Bone marrow (tissue), 2 donors: ENCODE measurements around the gene SFMBT2.

ENCODE experiments used
- DNase-seq, 2 donors: peaks; one replicate each; lab custom pipeline; 2025; lab: John Stamatoyannopoulos, UW

SFMBT2 gene

GRCh38 chr10:7263616-7264015 is 147.2 kb downstream of the SFMBT2 start:
- DNase-seq = no peak

GRCh38 chr10:7261351-7261750 is 149.5 kb downstream of the SFMBT2 start:
- no peak for DNase-seq

- DNase-seq = no peak
Measured at GRCh38 chr10:7260912-7261311, 149.9 kb downstream of the SFMBT2 start.

DNA sequence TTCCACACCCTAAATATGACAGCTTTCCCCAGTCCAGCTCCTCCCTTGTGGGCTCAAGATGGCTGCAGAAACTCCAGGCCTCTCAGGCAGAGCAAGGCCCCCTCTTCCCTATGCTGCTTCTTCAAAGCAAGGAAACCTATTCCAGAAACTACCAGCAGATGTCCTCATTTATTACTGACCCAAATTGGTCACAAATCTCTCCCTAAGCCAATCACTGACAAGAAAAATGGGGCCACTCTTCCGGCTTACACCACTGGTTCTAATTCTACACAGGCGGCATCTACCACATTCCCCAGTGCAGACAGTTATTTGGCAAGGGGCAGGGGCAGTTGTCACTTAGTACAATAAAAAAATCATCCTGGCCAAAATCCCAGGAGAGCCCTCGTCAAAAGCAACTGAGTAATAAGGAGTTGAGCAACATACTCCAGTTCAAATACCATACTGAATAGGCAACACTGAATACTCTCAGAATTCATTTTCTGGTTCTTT is 150.4 kb downstream of the SFMBT2 start:
- DNase-seq = no peak

GRCh38 chr10:7258948-7259523 is 151.8 kb downstream of the SFMBT2 start:
- DNase-seq = no peak

DNA sequence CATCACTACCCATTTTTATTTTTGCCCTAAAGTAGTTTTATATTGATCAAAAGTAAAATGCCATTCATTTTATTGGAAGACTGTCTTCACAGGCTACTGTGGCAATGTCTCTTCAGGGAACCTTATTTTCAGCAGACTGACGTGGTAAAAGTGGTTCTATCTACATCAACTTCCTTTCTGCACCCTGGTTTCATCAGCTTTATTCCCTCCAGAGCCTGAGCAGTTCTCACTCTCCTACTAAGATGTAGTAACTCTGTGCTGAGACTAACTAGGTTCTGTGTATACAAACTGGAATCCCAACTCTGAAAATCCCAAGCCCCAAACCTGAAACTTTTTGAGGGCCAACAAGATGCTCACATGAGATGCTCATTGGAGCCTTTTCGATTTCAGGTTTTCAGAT is 155.3 kb downstream of the SFMBT2 start:
- no peak for DNase-seq

GRCh38 chr10:7251696-7252465 is 159.0 kb downstream of the SFMBT2 start:
- DNase-seq = no peak

DNA sequence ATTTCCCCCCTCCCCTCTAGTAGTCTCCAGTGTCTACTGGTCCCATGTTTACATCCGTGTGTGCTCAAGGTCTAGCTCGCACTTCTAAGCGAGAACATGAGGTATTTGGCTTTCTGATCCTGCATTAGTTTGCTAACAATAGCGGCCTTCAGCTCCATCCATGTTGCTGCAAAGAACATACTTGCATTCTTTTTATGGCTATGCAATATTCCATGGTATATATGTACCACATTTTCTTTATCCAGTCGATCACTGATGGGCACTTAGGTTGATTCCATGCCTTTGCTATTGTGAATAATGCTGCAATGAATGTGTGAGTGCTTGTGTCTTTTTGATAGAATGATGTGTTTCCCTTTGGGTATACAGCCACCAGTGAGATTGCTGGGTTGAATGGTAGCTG is 160.6 kb downstream of the SFMBT2 start:
- no peak for DNase-seq

DNA sequence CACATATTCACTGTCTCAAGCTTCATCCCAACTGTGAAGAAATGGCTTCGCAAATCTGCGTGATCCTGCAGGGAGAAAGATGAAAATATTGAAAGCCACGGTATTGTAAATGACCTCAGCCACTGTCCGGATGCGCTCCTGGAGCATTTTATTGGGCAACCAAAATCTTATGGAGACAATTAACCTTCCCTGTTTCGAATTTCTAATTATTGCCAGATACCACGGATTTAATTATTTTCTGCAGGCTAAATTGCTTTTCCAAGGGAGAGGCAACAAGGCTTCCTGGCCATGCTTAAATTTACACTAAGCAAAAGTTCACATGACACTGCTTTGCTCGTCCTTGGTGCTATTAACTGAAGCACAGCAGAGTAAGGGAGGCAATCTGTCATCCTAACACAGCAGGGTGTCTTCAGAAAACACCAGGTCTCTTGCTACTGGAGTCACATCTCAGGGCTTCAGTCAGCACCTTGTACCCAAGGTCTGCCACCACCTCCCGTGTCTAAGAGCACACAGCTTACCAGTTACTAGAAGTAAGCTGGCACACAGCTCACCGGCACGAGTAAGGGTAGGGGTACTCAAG is 162.2 kb downstream of the SFMBT2 start:
- DNase-seq = no peak

DNA sequence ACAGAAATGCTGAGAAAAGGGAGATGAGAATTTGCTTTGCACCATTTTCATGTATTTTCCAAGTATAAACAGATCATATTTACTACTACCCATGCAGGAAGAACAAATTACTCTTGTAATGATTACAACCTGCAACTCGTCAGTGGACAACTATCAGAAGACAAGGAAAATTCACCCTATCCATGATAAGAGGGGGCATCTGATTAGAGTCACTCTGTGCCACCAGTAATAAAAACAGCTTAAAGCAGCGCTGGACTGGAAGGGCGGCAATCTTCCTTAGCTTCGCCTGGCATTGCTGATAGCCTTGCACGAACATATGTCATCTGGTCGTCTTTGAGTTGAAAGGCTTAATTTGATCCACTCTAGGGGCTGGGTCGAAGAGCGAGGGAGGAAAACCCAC is 162.7 kb downstream of the SFMBT2 start:
- no peak for DNase-seq

- DNase-seq = no peak
Measured at GRCh38 chr10:7245505-7245904, 165.3 kb downstream of the SFMBT2 start.

- DNase-seq = peak in 1 of 2 donors; percentile 40
Measured at GRCh38 chr10:7243873-7244272, 167.0 kb downstream of the SFMBT2 start.

DNA sequence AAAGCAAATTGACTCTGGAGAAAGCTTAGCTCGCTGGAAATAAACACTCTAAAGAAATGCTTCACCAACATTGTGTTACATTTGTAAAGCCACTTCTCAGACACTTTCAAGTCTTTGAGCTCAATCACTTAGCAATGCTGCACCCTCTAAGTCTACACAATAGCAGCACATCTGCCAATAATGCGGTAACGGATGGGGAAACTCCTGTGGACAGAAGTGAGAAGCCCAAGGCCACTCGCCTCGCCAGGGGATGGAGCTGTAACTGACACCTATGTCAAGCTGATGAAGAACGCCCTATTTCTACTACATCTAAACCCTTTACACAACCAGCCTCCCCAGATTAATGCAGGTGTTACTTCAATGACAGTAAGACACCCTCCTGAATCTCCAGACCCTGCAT is 167.7 kb downstream of the SFMBT2 start:
- no peak for DNase-seq

DNA sequence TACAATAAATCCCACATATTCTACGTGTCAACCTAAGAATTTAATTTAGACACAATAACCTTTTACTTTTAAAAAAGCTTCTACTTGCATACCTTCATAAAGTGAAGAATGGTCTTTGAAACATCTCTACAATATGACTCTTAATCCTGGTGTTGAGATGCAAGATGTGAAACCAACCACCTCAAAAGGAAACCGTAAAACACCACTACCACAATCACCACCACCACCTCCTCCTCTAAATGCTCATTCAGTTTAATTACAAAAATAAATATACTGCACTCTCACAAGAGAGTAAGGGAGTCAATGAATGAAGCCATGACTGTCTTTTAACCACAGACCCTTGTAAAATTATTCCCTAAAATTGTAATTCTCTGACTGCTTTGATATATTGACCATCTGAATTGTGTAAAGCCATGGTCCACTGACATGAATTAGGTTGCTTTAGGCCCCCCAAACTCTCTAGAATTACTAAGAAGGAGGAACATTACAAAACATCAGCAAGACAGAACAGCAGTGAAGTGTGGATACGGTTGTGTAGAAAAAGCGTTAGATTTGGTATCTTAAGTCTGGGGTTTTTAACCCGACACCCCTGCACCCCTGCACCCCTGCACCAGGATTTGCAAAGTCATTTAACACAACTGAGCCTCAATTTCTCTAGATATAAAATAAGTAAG is 171.4 kb downstream of the SFMBT2 start:
- no peak for DNase-seq

DNA sequence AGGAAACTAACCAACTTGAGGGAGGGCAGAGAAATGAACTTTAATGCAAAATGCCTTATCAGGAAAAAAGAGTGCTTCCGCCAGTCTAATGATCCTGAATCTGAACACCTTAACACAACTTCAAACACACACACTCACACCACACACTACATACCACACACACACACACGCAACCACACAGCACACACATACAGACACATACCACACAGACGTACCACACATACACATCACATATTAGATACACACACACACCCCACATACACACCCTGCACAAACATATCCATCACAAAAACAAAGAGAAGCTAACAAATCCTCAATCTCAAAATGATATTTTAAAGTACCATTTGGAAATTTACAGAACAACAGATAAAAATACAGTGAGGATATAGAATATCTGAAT is 175.5 kb downstream of the SFMBT2 start:
- DNase-seq = no peak

DNA sequence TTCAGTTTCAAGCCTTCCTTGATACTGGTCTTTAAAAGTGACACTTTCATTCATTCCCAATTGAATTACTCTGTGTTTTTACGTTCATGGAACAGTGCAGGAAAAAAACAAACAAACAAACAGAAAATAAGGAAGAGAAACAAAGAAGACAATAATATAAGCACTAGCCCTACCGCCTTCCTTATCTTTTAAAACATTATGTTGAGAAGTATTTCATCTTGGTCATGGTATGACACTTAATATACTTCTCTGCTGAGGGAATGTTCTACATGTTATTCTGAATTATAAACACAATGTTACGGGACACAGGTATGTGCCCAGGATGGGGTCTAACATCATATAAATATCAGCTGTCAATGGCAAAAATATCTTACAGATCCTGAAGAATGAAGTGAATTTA is 176.7 kb downstream of the SFMBT2 start:
- no peak for DNase-seq

DNA sequence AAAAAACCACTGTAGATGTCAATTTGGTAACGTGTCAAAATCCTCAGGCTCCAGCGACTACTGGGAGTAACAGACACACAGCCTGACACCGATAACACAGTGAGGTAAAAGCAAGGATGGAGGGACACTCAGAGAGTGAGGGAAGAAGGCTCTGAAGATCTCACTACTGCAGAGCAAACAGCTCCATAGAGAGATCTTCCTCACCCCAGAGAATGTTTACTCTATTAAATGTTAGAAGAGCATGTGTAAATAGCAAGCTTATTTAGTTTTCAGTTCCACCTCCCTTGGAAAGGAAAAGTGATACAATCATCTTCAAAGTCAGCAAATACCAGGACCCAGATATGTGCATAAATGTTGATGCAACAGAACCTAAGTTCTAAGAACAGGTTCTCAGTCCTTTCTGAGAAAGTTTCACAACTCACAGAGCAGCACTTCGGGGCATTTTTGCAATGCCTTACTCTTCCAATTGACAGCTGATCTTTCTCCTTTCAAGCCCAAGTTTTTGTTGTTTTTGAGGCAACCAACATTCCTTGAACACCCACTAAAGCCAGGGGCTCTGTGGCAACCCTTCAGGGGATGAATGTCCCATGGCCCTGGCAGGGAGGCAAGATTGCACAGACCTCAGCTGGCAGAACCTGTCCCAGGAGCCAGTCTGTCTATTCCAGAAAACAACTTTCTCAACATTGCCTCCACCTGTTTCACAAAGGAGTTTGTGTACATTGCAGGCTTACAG is 177.4 kb downstream of the SFMBT2 start:
- DNase-seq = no peak

DNA sequence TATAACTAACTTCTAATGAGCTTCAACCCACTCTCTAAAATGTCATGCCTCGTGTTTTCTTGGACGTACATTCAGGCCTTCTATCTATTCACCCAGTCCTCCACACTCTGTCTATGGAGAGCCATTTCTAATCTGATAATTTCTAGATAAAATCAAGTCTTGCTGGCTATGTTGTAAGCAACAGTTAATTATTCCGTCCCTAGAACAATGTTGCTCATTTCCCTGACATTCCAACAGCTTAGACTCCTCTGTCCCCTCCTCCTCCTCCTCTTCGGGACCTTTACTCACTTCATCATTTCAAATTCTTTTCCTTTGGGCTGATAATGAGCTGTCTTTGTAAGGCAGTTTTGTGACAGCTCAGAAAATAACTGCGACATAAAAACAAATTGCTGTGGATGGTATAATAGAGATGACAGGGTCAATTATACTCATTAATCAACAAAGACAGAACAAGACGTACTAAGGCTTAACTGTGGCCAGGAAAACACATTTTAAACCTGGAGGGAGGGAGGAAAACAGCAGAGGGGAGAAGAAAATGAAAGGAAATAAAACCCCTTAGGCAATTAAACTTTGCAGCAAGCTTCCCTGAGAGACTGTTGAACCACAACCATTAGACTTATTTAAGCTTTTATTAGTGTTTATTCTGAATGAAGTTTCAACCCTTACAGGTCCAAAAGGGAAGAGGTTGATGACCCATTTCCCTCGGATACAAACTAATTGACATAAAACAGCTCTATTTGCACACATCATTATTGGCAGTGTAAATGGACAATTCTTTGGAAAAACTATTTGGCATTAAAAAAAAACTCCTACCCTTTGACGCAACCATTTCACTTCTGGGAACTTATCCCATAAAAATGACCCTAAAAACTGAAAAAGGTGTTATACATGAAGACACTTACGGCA is 179.1 kb downstream of the SFMBT2 start:
- no peak for DNase-seq

GRCh38 chr10:7230951-7231350 is 179.9 kb downstream of the SFMBT2 start:
- DNase-seq = no peak

GRCh38 chr10:7230036-7230435 is 180.8 kb downstream of the SFMBT2 start:
- DNase-seq = no peak

GRCh38 chr10:7225133-7225532 is 185.7 kb downstream of the SFMBT2 start:
- DNase-seq = no peak
